GM19193 (cell line): ENCODE data around the gene FAM13A.

Experiments used
- POLR2A ChIP-seq: IDR thresholded peaks from 4 replicates; pipeline ENCODE4 v1.6.1; 2011; ENCODE audit not compliant: insufficient read depth, insufficient read length; ENCODE audit errors: extremely low read depth

FAM13A gene

DNA sequence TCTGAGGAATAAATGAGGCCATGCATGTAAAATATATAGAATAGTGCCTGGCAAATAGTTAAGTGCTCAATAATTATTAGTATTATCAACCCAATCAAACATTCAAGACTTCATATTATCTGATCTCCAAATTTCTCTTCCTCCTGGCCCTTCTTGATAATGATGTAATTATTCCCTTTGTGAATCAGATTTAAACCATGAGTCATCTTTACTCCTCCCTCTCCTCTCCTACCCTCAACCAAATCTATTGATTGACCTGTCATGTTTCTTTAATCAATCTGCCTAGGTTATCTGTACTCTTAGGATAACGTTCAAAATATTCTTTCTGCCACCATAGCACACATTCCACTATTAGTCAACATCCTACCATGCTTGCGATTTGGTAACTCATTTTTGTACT lies 229.5 kb downstream of the FAM13A start:
- TF ChIP-seq POLR2A = no peak

DNA sequence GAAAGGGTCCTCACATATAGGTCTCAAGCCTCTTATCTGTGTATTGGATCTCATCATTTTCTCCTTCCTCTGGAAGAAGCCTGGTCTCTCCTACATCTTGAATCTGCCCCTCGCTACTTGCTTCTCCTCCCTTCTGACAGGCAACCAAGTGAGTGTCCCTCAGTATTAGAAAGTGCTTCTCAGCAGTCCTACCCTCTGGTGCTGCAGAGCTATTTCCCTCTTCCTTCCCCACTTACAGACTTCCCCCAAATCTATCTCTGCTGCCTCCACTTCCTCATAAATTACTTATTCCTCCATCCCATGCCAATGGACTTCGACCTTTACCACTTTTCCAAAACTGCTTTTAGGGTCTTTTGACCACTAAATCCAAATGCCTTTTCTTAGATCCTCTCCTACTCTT lies 230.2 kb downstream of the FAM13A start:
- TF ChIP-seq POLR2A = no peak

GRCh38 chr4:88825931-88826330 lies 231.1 kb downstream of the FAM13A start:
- TF ChIP-seq POLR2A = no peak

- TF ChIP-seq POLR2A = no peak
Observed at GRCh38 chr4:88823058-88823919, 233.7 kb downstream of the FAM13A start.

DNA sequence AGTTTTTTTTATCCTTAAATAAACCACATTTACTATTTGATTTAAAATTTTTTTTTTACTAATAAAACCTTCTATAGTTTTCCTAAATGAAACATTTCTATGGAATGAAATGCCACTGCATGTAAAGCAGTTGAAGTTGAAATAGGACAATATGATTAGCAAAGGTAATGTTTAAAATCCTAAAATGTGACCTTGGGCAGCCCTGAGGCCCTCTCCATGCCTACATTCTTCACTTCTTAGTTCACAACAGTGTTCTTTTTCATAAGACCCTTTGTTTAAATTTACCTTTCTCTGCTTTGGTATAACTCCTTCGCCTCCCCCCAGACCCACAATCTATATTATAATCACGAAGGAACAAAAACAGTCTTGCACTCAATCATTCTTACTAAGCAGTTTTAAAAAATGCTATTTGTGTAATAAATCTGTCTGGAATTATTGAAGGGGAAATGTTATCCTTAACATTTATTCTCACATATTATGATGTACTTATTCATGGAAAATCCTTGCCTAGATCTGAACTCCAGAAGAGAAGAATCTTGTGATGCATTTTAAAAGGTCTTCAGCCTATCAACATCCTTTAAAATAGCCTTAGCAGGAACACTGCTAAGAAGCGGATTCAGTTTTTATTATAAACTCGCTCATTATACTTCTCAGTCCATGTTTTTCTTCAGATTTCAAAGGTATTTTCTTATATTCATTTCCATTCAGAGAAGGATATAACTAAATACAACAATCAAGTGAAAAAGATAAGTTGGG lies 234.8 kb downstream of the FAM13A start:
- no peak for TF ChIP-seq POLR2A

DNA sequence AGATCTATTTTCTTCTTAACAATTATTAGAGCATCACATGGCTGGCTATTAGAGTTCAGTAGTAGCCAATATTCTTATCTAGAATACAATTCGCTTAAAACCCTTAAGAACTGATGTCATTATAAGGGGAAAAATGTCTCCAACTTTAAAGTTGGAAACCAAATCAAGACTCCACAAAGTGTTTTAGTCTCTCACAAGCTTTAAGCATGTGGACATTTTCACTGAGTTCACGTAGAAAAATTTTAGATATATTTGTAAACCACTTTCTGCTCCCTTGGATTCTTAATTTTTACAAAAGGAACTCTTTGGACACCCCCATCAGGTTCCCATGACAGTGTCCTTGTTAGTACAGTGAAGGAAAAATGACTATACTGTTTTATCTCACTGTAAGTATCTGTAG lies 235.5 kb downstream of the FAM13A start:
- no peak for TF ChIP-seq POLR2A

DNA sequence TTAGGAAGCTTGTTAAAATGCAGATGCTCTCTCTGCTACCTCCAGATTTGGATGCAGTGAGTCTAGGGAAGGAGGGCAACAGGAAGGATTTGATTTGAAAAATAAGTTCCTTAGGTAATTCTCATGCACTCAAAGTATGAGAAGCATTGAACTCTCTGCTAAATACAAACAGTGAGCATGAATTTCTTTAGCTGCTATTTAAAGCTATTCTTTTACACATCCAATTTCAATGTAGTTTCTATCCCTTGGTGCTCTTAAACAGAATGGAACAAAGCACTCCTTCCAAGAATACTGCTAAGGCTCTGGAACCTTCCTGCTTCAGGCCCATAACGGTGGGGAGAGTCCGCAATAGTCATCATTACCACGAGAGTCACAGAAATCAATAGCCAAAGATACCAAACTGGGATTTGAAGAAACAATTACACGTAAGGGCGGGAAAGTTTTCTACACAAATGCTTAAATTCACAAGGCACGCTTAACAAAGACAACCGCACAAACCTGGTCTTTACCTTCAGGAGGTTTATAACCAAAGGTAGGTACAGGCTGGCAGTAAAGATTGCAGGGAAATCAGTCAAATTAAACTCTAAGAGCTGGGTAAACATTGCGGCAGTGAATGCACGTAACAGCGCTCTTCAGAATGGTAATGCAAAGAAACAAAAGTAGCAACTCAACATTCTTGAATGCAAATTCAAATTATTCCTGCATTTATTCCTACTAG lies 236.1 kb downstream of the FAM13A start:
- no peak for TF ChIP-seq POLR2A

DNA sequence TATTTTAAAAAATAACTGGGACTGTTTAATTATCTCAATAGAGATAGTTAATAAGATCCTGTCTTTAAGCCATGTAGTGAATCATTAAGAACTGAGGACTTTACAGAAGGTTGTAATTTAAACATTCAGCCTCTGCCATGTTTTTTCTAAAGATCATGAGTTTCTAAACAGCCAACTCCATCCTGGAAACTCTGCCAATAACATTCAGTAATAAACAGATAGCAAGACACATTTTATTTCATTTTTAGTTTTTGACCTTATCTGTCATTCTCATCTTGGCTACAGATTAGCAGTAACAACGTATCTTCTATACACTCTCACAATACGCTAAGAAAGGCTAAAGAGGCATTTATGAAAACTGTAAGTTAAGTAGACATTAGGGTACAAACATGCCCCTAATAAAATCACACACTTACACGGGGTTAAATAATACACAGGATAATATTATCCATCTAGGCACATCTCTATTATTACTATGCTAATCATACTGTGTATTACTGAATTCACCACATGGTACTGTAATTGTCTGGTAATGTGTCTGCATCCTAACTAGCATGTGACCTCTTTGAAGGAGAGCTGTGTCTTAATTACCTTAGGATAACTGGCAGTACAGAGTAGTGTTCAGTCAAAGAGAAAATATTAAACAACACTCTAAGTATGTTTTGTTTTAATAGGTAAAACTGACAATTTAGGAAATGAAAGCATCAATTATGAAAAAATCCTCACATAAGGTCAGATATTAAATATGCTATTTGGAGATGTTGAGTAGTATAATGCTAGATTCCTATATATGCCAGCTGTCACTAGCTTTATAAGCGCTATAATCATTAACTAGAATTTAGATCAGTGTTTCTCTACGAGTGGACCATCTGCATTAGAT lies 236.9 kb downstream of the FAM13A start:
- TF ChIP-seq POLR2A = no peak

GRCh38 chr4:88818631-88819470 lies 238.1 kb downstream of the FAM13A start:
- no peak for TF ChIP-seq POLR2A

- TF ChIP-seq POLR2A = no peak
Observed at GRCh38 chr4:88817740-88818139, 239.2 kb downstream of the FAM13A start.

DNA sequence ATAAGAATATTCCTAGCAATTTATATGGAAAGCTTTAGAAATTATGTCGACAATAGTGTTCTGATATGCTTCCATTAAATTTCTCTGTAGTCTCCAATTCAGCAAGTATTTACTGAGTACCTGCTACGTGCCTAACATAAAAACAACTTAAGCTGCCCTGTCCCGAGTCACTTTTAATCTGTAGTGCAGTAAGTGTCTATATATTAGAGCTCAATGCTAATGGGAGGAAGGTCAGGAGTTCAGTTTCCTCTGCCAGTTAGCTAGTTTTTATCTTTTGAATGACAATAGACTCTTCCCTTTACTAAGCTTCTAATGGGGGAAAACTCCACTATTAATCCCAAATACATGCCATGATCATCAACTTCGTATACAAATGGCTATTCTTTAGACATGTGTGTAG lies 240.6 kb downstream of the FAM13A start:
- TF ChIP-seq POLR2A = no peak

- no peak for TF ChIP-seq POLR2A
Observed at GRCh38 chr4:88814043-88814617, 242.9 kb downstream of the FAM13A start.

- TF ChIP-seq POLR2A = no peak
Observed at GRCh38 chr4:88813013-88813412, 244.0 kb downstream of the FAM13A start.
